H9 (cell line): Measurements from ENCODE around the gene ISG20L2. TPM values are rescaled to one million over a fixed set of nuclear protein-coding genes. Genes with fewer than 3 reads are reported as not detected.

Source experiments
- DNase-seq: peaks from one replicate; pipeline ENCODE4 v3.0.0-alpha.2; 2017
- H2AFZ ChIP-seq: one replicate; pipeline ENCODE4 v1.6.1; 2013; ENCODE audit warnings: mild to moderate bottlenecking, low read length, control low read depth, moderate library complexity
- H2AK5ac ChIP-seq: 2 replicates; pipeline ENCODE4 v1.6.1; 2013; ENCODE audit warnings: low read length, control low read depth, mixed read lengths; ENCODE audit not compliant: insufficient read length
- H2BK120ac ChIP-seq: one replicate; pipeline ENCODE4 v1.6.1; 2013; ENCODE audit warnings: low read depth, mild to moderate bottlenecking, low read length, control low read depth, inconsistent platforms; ENCODE audit not compliant: poor library complexity, severe bottlenecking
- H2BK12ac ChIP-seq: 2 replicates; pipeline ENCODE4 v1.6.1; 2013; ENCODE audit warnings: low read length, control low read depth, mixed read lengths, low read depth; ENCODE audit not compliant: insufficient read length
- H2BK15ac ChIP-seq: 2 replicates; pipeline ENCODE4 v1.6.1; 2013; ENCODE audit warnings: low read depth, low read length, control low read depth
- H2BK20ac ChIP-seq: one replicate; pipeline ENCODE4 v1.6.1; 2013; ENCODE audit warnings: low read depth, mild to moderate bottlenecking, low read length, control low read depth, inconsistent platforms; ENCODE audit not compliant: poor library complexity, severe bottlenecking
- H2BK5ac ChIP-seq: 2 replicates; pipeline ENCODE4 v1.6.1; 2013; ENCODE audit warnings: low read length, control low read depth, mixed read lengths; ENCODE audit not compliant: insufficient read length
- H3K14ac ChIP-seq: 2 replicates; pipeline ENCODE4 v1.6.1; 2013; ENCODE audit warnings: low read length, control low read depth; ENCODE audit not compliant: insufficient read depth
- H3K18ac ChIP-seq: 2 replicates; pipeline ENCODE4 v1.6.1; 2013; ENCODE audit warnings: low read depth, mild to moderate bottlenecking, mixed read lengths, low read length, control low read depth; ENCODE audit not compliant: insufficient read length
- H3K23ac ChIP-seq: 2 replicates; pipeline ENCODE4 v1.6.1; 2013; ENCODE audit warnings: low read length, control low read depth, mixed read lengths, low read depth; ENCODE audit not compliant: insufficient read length
- H3K23me2 ChIP-seq: 2 replicates; pipeline ENCODE4 v1.6.1; 2013; ENCODE audit warnings: low read depth, mild to moderate bottlenecking, mixed read lengths, low read length, control low read depth; ENCODE audit not compliant: insufficient read length, poor library complexity, severe bottlenecking
- H3K27ac ChIP-seq: 2 replicates; pipeline ENCODE4 v1.5.1; 2013; ENCODE audit warnings: low read length, control low read depth, mixed read lengths, low read depth; ENCODE audit not compliant: insufficient read length
- H3K27me3 ChIP-seq: 2 replicates; pipeline ENCODE4 v1.6.1; 2013; ENCODE audit warnings: low read length, control low read depth, inconsistent platforms; ENCODE audit not compliant: insufficient read depth
- H3K4ac ChIP-seq: 2 replicates; pipeline ENCODE4 v1.6.1; 2013; ENCODE audit warnings: low read depth, mild to moderate bottlenecking, control low read depth, inconsistent platforms, low read length, moderate library complexity
- H3K4me1 ChIP-seq: 2 replicates; pipeline ENCODE4 v1.6.1; 2013; ENCODE audit warnings: low read length, control low read depth, inconsistent platforms; ENCODE audit not compliant: insufficient read depth
- H3K4me2 ChIP-seq: 2 replicates; pipeline ENCODE4 v1.6.1; 2013; ENCODE audit warnings: low read length, control low read depth, mixed read lengths; ENCODE audit not compliant: insufficient read length, insufficient read depth
- H3K56ac ChIP-seq: 2 replicates; pipeline ENCODE4 v1.6.1; 2013; ENCODE audit warnings: low read depth, mild to moderate bottlenecking, mixed read lengths, low read length, control low read depth; ENCODE audit not compliant: insufficient read length
- H3K79me1 ChIP-seq: 2 replicates; pipeline ENCODE4 v1.6.1; 2013; ENCODE audit warnings: low read depth, mild to moderate bottlenecking, moderate library complexity, low read length, control low read depth, inconsistent platforms; ENCODE audit not compliant: insufficient read depth, poor library complexity, severe bottlenecking
- H3K79me2 ChIP-seq: 2 replicates; pipeline ENCODE4 v1.6.1; 2013; ENCODE audit warnings: low read length, control low read depth, inconsistent platforms; ENCODE audit not compliant: insufficient read depth
- H3K9ac ChIP-seq: 2 replicates; pipeline ENCODE4 v1.6.1; 2013; ENCODE audit warnings: low read length, control low read depth, mixed read lengths; ENCODE audit not compliant: insufficient read length; ENCODE audit errors: extremely low read depth
- H3K9me3 ChIP-seq: one replicate; pipeline ENCODE4 v1.6.1; 2013; ENCODE audit warnings: low read depth, low read length, inconsistent platforms; ENCODE audit not compliant: control insufficient read depth
- H3T11ph ChIP-seq: one replicate; pipeline ENCODE4 v1.6.1; 2013; ENCODE audit warnings: mild to moderate bottlenecking, low read length, control low read depth, inconsistent platforms
- H4K20me1 ChIP-seq: one replicate; pipeline ENCODE4 v1.6.1; 2013; ENCODE audit not compliant: control insufficient read depth, insufficient read length, insufficient read depth
- H4K5ac ChIP-seq: 2 replicates; pipeline ENCODE4 v1.6.1; 2013; ENCODE audit warnings: low read depth, mild to moderate bottlenecking, mixed read lengths, low read length, control low read depth; ENCODE audit not compliant: insufficient read length
- H4K8ac ChIP-seq: replicated peaks from 2 replicates; pipeline ENCODE4 v1.6.1; 2013; ENCODE audit warnings: low read length, control low read depth, mixed read lengths, low read depth; ENCODE audit not compliant: insufficient read length
- H4K91ac ChIP-seq: 2 replicates; pipeline ENCODE4 v1.6.1; 2013; ENCODE audit warnings: low read depth, mild to moderate bottlenecking, moderate library complexity, mixed read lengths, low read length, control low read depth; ENCODE audit not compliant: insufficient read length
- H3K27ac Mint-ChIP-seq, 3 experiments: 2 replicates in 2 of 3; 3 replicates in 1 of 3; pipeline ENCODE4 v1.8.0; 2020 to 2021; ENCODE audit warnings: mixed read lengths in 3 of 3, mild to moderate bottlenecking in 1 of 3, moderate library complexity in 1 of 3
- H3K27me3 Mint-ChIP-seq: 2 replicates; pipeline ENCODE4 v1.8.0; 2021; ENCODE audit warnings: low read depth, mild to moderate bottlenecking, moderate library complexity, mixed read lengths
- H3K36me3 Mint-ChIP-seq, 3 experiments: 2 replicates in 2 of 3; 3 replicates in 1 of 3; pipeline ENCODE4 v1.8.0; 2020 to 2021; ENCODE audit warnings: low read depth in 3 of 3, mixed read lengths in 3 of 3; ENCODE audit not compliant: insufficient read depth in 1 of 3
- H3K4me1 Mint-ChIP-seq, 2 experiments: 2 replicates each; pipeline ENCODE4 v1.8.0; 2020; ENCODE audit warnings: mixed read lengths in 2 of 2
- H3K4me3 Mint-ChIP-seq, 2 experiments: 2 replicates in 1 of 2; 3 replicates in 1 of 2; pipeline ENCODE4 v1.8.0; 2020 to 2021; ENCODE audit warnings: mild to moderate bottlenecking in 2 of 2, mixed read lengths in 2 of 2, moderate library complexity in 1 of 2
- H3K9me3 Mint-ChIP-seq, 2 experiments: 2 replicates in 1 of 2; 3 replicates in 1 of 2; pipeline ENCODE4 v1.8.0; 2020; ENCODE audit warnings: mild to moderate bottlenecking in 2 of 2, mixed read lengths in 2 of 2, moderate library complexity in 1 of 2
- CTCF ChIP-seq: fragments of 200-600 bp; sonication (generic); conservative IDR thresholded peaks from 3 replicates; pipeline ENCODE4 v1.8.0; 2021; ENCODE audit warnings: antibody characterized with exemption, mild to moderate bottlenecking
- WGBS: extraction: QIAGEN DNeasy Blood & Tissue Kit; methylation state at CpG from one replicate; pipeline ENCODE4 v1.1.7; 2013; ENCODE audit warnings: missing lambda C conversion rate, low lambda C conversion rate, mixed read lengths; ENCODE audit not compliant: insufficient read length; ENCODE audit errors: extremely low coverage; 5-methylcytosine and 5-hydroxymethylcytosine counted together
- total RNA-seq: library from RNA; stranded (reverse); gene quantifications from 2 replicates; pipeline ENCODE4 v1.2.1, GENCODE V29; 2021

Gene ISG20L2
- total RNA-seq, 1 experiment from 2014 or later = 57.6 TPM

GRCh38 chr1:156754219-156754618 lies 25.7 kb upstream of the ISG20L2 start:
- Mint-ChIP-seq H3K27ac (no peak overlapping the region), H3K36me3 (peaks cover 0 to 8% (median 3%) of the 10 kb centered on the region in 3 experiments; a peak in 2 of 7 replicates), H3K27me3 (no peaks in the 10 kb centered on the region), H3K9me3 (no peaks in the 10 kb centered on the region), H3K4me1 (peaks cover 19 to 22% of the 10 kb centered on the region in 2 experiments), H3K4me3 (no peak overlapping the region)
- no peak overlapping the region for H2BK12ac ChIP-seq
- no peak overlapping the region for H3K14ac ChIP-seq
- H2AFZ ChIP-seq = no peak overlapping the region
- H4K5ac ChIP-seq = no peak overlapping the region
- DNase-seq = no peak
- no peaks in the 10 kb centered on the region for H3K79me1 ChIP-seq
- no peak overlapping the region for H3K56ac ChIP-seq
- H3K9me3 ChIP-seq = no peaks in the 10 kb centered on the region
- no peaks in the 10 kb centered on the region for H3K27me3 ChIP-seq
- no peak overlapping the region for H3K4me2 ChIP-seq
- H3T11ph ChIP-seq = no peak overlapping the region
- H3K23ac ChIP-seq = no peak overlapping the region
- no peak for TF ChIP-seq CTCF
- no peak overlapping the region for H3K4ac ChIP-seq
- peaks cover 6% of the 10 kb centered on the region; the same call in 1 of the 2 replicates for H3K4me1 ChIP-seq
- no peak overlapping the region for H2BK5ac ChIP-seq
- no peak overlapping the region for H4K91ac ChIP-seq
- H2BK120ac ChIP-seq = no peak overlapping the region
- H4K20me1 ChIP-seq = no peaks in the 10 kb centered on the region
- no CpG with 5 or more reads among the region's 8 CpGs for WGBS
- peaks cover 7% of the 10 kb centered on the region for H3K23me2 ChIP-seq
- H3K79me2 ChIP-seq = peaks cover 12% of the 10 kb centered on the region; the same call in 1 of the 2 replicates
- H4K8ac ChIP-seq = no peak overlapping the region
- no peak overlapping the region for H2BK20ac ChIP-seq
- no peak overlapping the region for H3K27ac ChIP-seq
- no peak overlapping the region for H3K18ac ChIP-seq
- no peak overlapping the region for H3K9ac ChIP-seq
- no peak overlapping the region for H2AK5ac ChIP-seq
- H2BK15ac ChIP-seq = no peak overlapping the region
